HG03442 (cell line): ENCODE results near the gene NFYB.
A peak's percentile ranks its signal among the peaks of the same experiment; 100 is the strongest.
"Not testable (repeated sequence)": the region's sequence is repeated elsewhere in the genome, so short reads cannot be mapped to it uniquely, and the experiment has no call there.

ENCODE experiments used
- ATAC-seq: cut with Tn5 transposase; IDR thresholded peaks from one replicate; pipeline ENCODE4 v1.9.1; 2021; ENCODE audit warnings: mild to moderate bottlenecking, moderate library complexity; ENCODE audit not compliant: unreplicated experiment

The NFYB gene

DNA sequence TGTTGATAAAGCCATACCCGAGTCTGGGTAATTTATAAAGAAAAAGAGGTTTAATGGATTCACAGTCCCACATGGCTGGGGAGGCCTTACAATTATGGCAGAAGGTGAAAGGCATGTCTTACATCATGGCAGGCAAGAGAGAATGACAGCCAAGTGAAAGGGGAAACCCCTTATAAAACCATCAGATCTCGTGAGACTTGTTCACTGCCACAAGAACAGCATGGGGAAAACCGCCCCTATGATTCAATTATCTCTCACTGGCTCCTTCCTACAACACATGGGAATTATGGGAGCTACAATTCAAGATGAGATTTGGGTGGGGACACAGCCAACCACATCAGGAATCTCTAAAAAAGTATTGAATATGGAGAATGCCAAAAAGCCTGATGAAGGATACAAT is 25.0 kb upstream of the NFYB start:
- not testable (repeated sequence) for ATAC-seq

DNA sequence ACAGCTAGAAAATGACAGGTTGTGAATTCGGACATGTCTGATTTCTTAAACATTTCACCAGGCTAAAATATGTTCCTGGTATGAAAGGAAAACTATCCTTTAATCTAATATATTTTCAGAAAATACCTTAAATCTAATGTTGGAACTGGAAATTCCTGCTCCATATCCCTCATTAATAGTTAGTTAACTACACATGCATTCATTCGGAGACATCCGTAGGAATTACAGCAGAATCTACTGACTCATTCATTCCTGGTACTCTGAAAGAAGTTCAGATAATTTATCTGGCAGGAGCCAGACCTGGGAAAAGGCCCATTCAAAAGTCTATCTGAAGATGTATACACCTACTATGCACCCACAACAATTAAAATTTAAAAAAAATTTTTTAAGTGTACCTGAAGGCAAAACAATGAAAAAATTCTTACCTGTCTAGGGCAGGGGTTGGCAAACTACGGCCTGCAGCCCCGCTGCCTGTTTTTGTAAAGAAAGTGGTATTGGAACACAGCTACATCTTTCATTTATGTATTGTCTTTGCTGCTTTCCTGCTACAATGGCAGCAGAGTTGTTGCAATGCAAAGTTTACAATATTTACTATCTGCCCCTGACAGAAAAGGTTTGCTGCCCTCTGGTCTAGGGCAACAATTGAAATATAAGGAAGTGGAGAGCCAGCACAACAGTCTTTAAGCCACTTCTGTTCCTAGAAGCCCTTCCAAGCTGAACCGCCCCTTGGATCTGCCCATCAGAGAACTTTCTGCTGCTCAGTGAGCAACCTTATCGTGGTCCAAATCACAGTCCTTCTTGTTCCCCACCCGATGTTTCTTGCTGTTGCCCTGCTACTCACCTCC is 17.9 kb upstream of the NFYB start:
- ATAC-seq, result no peak

- no peak for ATAC-seq
Observed at GRCh38 chr12:104154806-104155205, 16.8 kb upstream of the NFYB start.

GRCh38 chr12:104154286-104154685 is 16.3 kb upstream of the NFYB start:
- ATAC-seq, result no peak

GRCh38 chr12:104152685-104153241 is 14.8 kb upstream of the NFYB start:
- ATAC-seq, result no peak

DNA sequence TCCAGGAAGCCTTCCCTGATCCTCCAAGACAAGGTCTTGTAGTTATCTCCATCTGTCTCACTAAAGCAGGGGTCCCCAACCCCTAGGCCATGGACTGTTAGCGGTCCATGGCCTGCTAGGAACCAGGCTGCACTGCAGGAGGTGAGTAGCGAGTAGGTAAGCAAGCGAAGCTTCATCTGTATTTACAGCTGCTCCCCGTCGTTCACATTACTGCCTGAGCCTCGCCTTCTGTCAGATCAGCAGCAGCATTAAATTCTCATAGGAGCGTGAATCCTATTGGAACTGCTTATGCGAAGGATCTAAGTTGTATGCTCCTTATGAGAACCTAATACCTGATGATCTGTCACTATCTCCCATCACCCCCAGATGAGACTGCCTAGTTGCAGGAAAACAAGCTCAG is 12.4 kb upstream of the NFYB start:
- ATAC-seq, result no peak

DNA sequence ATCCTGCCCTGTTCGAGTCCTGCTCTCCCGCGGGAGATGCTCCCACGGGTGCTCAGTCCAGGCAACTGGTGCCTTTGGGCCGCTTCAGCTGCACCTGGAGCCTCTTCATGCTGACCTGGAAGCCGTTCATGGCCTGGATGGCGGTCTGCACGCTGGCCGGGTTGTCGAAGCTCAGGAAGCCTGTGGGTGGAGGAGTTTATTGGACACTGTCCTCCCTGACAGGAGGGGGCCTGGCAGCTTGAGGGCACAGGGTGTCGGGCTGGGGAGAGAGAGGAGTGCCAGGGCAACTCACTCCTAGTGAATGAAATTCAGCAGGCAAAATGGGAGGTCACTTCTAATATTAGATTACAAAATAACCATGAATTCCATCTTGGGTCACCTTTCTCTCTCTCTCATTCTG is 9.3 kb upstream of the NFYB start:
- ATAC-seq, result no peak

DNA sequence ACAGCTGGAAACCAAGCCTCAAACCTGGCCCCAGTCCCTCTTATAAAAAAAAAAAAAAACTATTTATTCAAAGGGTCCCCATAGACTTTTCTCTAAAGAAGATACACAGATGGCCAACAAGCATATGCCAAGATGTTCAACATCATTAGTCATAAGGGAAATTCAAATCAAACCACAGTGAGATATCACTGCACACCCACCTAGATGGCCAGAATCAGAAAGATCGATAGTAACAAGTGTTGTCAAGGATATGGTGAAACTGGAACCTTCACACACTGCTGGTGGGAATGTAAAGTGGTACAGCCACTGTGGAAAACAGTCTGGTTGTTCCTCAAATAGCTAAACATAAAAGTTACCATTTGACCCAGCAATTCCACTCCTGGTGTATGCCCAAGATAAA is 5.9 kb upstream of the NFYB start:
- ATAC-seq, result no peak

- no peak for ATAC-seq
Observed at GRCh38 chr12:104143002-104143401, 5.0 kb upstream of the NFYB start.

DNA sequence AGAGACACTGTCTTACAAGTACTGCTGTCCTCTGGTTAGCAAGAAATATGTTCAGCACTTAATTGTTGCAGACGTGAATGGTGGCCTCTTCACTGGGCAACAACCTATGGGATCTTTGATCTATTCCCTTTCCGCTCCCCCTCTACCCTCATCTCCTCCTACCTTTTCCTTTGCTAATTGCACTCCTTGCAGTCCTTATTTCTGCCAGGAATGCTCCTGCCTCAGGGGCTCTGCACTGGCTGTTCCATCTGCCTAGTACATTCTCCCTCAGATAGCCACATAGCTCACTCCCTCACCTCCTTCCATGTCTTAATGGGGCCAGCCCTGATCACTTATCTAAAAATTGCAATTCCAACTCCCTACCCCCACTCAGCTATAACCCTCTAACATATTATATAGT is 4.5 kb upstream of the NFYB start:
- ATAC-seq, result no peak

DNA sequence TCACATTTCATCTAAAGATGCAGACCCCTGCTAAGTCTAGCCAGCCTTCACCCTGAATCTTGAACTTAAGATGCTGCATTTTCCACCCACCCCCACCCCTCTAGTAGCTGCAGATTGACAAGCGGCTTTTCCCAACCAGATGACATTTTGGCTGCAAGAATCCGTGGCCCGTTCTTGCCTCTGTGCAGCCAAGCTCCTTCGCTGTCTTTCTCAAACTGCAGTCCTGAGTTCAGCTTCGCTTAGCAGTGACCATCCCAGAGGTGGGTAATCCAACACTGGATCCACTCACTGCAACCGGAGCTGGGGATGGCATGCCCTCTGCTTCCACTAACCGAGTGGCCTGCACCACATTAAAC is 765 bp upstream of the NFYB start:
- no peak for ATAC-seq

- peak; percentile 26 for ATAC-seq
Observed at GRCh38 chr12:104137001-104137901, 759 bp downstream of the NFYB start.

- no peak for ATAC-seq
Observed at GRCh38 chr12:104136577-104136976, 1.4 kb downstream of the NFYB start.

- ATAC-seq, result no peak
Observed at GRCh38 chr12:104134882-104135281, 3.1 kb downstream of the NFYB start.

- no peak for ATAC-seq
Observed at GRCh38 chr12:104133866-104134265, 4.1 kb downstream of the NFYB start.

GRCh38 chr12:104133321-104133720 is 4.7 kb downstream of the NFYB start:
- no peak for ATAC-seq

DNA sequence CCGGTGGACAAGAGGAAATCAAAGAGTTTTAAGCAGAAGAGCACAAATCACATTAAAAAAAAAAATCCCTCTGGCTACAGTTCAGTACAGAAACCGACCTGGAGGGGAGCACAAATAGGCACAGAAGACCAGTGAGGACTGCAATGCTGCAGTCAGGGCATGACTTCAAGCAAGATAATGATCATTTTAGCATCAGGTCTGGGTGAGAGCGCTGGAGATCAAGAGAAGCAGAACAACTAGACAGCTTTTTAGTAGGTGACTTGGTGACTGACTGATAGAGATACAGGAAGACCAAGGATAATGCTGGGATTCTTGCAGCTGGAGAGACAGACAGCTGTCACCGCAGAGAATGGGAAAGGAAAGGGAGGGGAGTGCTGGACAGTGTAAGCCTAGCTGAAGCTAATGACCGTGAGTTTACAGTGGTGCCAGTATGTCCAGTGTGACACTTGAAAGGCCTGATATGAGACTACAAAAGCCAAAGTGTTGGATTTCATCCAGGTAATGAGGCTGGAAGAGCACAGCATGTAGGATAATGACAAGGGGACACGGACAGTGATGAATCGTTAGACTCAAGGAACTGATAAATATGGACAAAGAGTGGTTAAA is 5.6 kb downstream of the NFYB start:
- ATAC-seq, result no peak

DNA sequence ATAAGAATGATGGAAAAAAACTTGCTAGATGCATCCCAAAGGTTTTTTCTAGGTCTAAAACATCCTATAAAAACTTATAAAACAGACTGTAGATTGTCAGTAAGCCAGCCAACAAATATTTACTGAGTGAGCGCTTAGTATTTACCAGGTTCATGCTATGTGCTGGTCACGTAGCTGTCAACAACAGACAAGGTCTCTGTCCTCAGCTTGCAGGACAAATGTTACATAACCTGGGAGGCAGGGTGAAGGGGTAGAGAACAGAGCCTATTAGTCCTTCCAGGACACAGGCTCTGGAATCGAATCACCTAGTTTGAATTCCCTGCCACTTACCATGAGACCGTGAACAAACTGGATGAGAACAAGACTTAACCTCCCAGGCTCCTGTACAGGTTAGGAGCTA is 6.4 kb downstream of the NFYB start:
- ATAC-seq, result no peak

DNA sequence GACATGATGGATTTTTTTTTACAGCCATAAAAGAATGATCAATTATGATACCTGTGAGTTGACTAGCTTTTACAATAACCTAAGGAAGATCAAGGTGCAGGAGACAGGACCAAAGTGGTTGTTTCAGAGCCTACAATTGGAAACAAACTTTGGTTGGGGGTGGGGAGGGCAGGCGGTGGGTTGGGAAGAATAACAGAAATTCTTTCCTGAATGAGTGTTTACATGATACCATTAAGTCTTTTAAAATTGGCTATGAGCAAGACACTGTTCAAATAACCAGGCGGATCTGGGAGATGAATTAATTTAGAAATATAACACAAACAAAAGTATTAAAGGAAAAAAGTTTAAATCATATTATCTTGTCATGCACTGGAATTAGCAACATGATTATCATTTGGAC is 7.2 kb downstream of the NFYB start:
- no peak for ATAC-seq

GRCh38 chr12:104126548-104126947 is 11.5 kb downstream of the NFYB start:
- no peak for ATAC-seq

- no peak for ATAC-seq
Observed at GRCh38 chr12:104122298-104122697, 15.7 kb downstream of the NFYB start.
